CD14-positive monocyte (primary cell): ENCODE measurements around the gene ARHGAP9. TPM values are rescaled to one million over a fixed set of nuclear protein-coding genes. Genes with fewer than 3 reads are reported as not detected.

ENCODE experiments used
- DNase-seq, 3 donors: peaks; one replicate each; pipeline ENCODE4 v3.0.0-alpha.2; 2011 to 2022
- H2AFZ ChIP-seq: 2 replicates; pipeline ENCODE4 v1.6.0; 2012; ENCODE audit warnings: mild to moderate bottlenecking, low read depth, low read length, inconsistent platforms; ENCODE audit not compliant: insufficient read depth, poor library complexity, severe bottlenecking
- H3K27ac ChIP-seq, 2 donors: 1 replicate in 1 of 2; 2 replicates in 1 of 2; pipeline ENCODE4 v1.5.1; 2012 to 2013; ENCODE audit warnings: low read length in 2 of 2, control low read depth in 1 of 2, inconsistent platforms in 1 of 2, low read depth in 1 of 2, mild to moderate bottlenecking in 1 of 2
- H3K27me3 ChIP-seq, 2 donors: one replicate each; pipeline versions ENCODE4 v1.6.0 to v1.6.1; 2011 to 2013; ENCODE audit warnings: low read length in 2 of 2; ENCODE audit not compliant: control insufficient read depth in 2 of 2, insufficient read depth in 2 of 2
- H3K36me3 ChIP-seq, 2 donors: replicated peaks in 1 of 2; 1 replicate in 1 of 2; 2 replicates in 1 of 2; pipeline versions ENCODE4 v1.5.1 to v1.6.1; 2012 to 2013; ENCODE audit warnings: low read length in 2 of 2, control low read depth in 1 of 2, inconsistent platforms in 1 of 2, mild to moderate bottlenecking in 1 of 2; ENCODE audit not compliant: insufficient read depth in 2 of 2, control insufficient read depth in 1 of 2
- H3K4me1 ChIP-seq, 2 donors: 1 replicate in 1 of 2; 2 replicates in 1 of 2; pipeline versions ENCODE4 v1.5.1 to v1.6.1; 2012 to 2013; ENCODE audit warnings: low read length in 2 of 2, control low read depth in 1 of 2, inconsistent platforms in 1 of 2, mild to moderate bottlenecking in 1 of 2, moderate library complexity in 1 of 2; ENCODE audit not compliant: insufficient read depth in 2 of 2, control insufficient read depth in 1 of 2
- H3K4me2 ChIP-seq: replicated peaks from 2 replicates; pipeline ENCODE3; 2012; ENCODE audit warnings: low read length, moderate library complexity, mild to moderate bottlenecking; ENCODE audit not compliant: poor library complexity, severe bottlenecking; ENCODE audit errors: extremely low read depth
- H3K4me3 ChIP-seq, 3 experiments: fragments of 200-600 bp in 1 of 3; sonication (generic) in 1 of 3; replicated peaks in 1 of 3; 1 replicate in 2 of 3; 2 replicates in 1 of 3; pipeline ENCODE4 v1.5.1; 2011 to 2013; ENCODE audit warnings: low read length in 3 of 3, mild to moderate bottlenecking in 3 of 3, control low read depth in 2 of 3, low read depth in 2 of 3, inconsistent platforms in 1 of 3, moderate library complexity in 1 of 3
- H3K79me2 ChIP-seq: 2 replicates; pipeline ENCODE4 v1.6.0; 2012; ENCODE audit warnings: mild to moderate bottlenecking, control low read depth, inconsistent platforms, low read length, moderate library complexity; ENCODE audit not compliant: insufficient read depth
- H3K9ac ChIP-seq: 2 replicates; pipeline ENCODE4 v1.6.0; 2017; ENCODE audit warnings: low read length, mild to moderate bottlenecking; ENCODE audit not compliant: insufficient read depth, poor library complexity, severe bottlenecking
- H3K9me3 ChIP-seq, 2 donors: replicated peaks in 1 of 2; 1 replicate in 1 of 2; 2 replicates in 1 of 2; pipeline versions ENCODE4 v1.5.1 to v1.6.1; 2012 to 2013; ENCODE audit warnings: low read length in 2 of 2, control low read depth in 1 of 2; ENCODE audit not compliant: control insufficient read depth in 1 of 2, insufficient read depth in 1 of 2
- H4K20me1 ChIP-seq: 2 replicates; pipeline ENCODE4 v1.6.0; 2012; ENCODE audit warnings: mild to moderate bottlenecking, low read length, control low read depth, moderate library complexity; ENCODE audit not compliant: insufficient read depth
- H3K27ac Mint-ChIP-seq, 7 donors: one replicate each; pipeline ENCODE4 v1.8.0; 2020; ENCODE audit warnings: mild to moderate bottlenecking in 7 of 7, mixed read lengths in 7 of 7, moderate library complexity in 6 of 7, inconsistent platforms in 2 of 7
- H3K27me3 Mint-ChIP-seq, 3 donors: one replicate each; pipeline ENCODE4 v1.8.0; 2021 to 2022; ENCODE audit warnings: low read depth in 3 of 3, mild to moderate bottlenecking in 3 of 3, mixed read lengths in 3 of 3, moderate library complexity in 3 of 3, inconsistent platforms in 1 of 3
- H3K36me3 Mint-ChIP-seq, 2 donors: one replicate each; pipeline ENCODE4 v1.8.0; 2020; ENCODE audit warnings: mixed read lengths in 2 of 2, inconsistent platforms in 1 of 2, mild to moderate bottlenecking in 1 of 2
- H3K4me1 Mint-ChIP-seq: one replicate; pipeline ENCODE4 v1.8.0; 2020; ENCODE audit warnings: mild to moderate bottlenecking, mixed read lengths
- H3K4me3 Mint-ChIP-seq, 2 donors: one replicate each; pipeline ENCODE4 v1.8.0; 2020; ENCODE audit warnings: mild to moderate bottlenecking in 2 of 2, mixed read lengths in 2 of 2, moderate library complexity in 1 of 2
- H3K9me3 Mint-ChIP-seq, 7 donors: one replicate each; pipeline ENCODE4 v1.8.0; 2020 to 2022; ENCODE audit warnings: mixed read lengths in 7 of 7, mild to moderate bottlenecking in 6 of 7, moderate library complexity in 6 of 7, inconsistent platforms in 2 of 7
- WGBS: methylation state at CpG from one replicate; pipeline ENCODE4 v1.1.5; 2013; ENCODE audit warnings: missing lambda C conversion rate; ENCODE audit not compliant: insufficient coverage; 5-methylcytosine and 5-hydroxymethylcytosine counted together
- intact Hi-C, 2 donors: fragments of 100-400 bp; cut with micrococcal nuclease; formaldehyde crosslinking; loops; one replicate each; pipeline versions ENCODE4 v1.15.0 to v1.15.1; 2023
- polyA plus RNA-seq, 3 donors: library from polyadenylated mRNA; depleted of rRNA in 1 of 3; unstranded in 2 of 3; stranded (reverse) in 1 of 3; fragments of 300-500 nt in 2 of 3; fragments of >200 nt in 1 of 3; fragmentation: Illumina TruSeq in 2 of 3; gene quantifications; 1 replicate in 2 of 3; 2 replicates in 1 of 3; pipeline ENCODE4 v1.2.3, GENCODE V29; 2012 to 2021
- TF ChIP-seq, protein P1 (sequence below): fragments of 200-600 bp; IDR thresholded peaks from one replicate; pipeline ENCODE4 v1.8.0; 2022; ENCODE audit warnings: antibody characterized with exemption, mild to moderate bottlenecking

Gene ARHGAP9
- polyA plus RNA-seq, 3 donors: 211 to 581 (median 213) TPM

DNA sequence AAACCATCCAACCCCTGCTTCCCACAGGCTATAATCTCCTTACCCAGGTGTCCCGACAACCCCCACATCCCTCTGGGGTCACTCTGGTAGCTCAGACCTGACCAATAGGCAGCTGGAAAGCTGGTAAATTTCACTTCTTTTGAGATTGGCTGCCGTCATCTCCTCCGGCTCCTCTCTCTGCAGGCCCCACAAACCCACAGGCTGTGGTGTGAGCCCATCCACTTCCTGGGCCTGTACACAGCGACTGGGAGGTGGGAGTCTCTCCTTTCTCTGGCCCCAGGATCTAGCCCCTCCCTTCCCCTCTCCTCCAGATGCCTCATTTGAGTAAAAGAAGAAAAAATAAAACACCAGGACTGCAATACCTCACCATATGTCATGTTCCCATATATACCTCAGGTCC is 44.4 kb downstream of the ARHGAP9 start:
- H3K9ac ChIP-seq: no peak overlapping the region
- no peak for DNase-seq
- H3K36me3 Mint-ChIP-seq: no peaks in the 10 kb centered on the region
- H3K27ac ChIP-seq: no peak overlapping the region
- intact Hi-C loops: no loop called here
- no peak overlapping the region for H3K4me2 ChIP-seq
- no peak overlapping the region for H3K4me3 Mint-ChIP-seq
- H3K27ac Mint-ChIP-seq: peak overlapping the region in 3 of 7 donors; percentile 43 to 81 (median 72)
- peaks cover 2 to 6% (median 4%) of the 10 kb centered on the region in 7 donors for H3K9me3 Mint-ChIP-seq
- peaks cover under 1% of the 10 kb centered on the region for H3K79me2 ChIP-seq
- H3K27me3 Mint-ChIP-seq: no peaks in the 10 kb centered on the region
- H3K36me3 ChIP-seq: no peaks in the 10 kb centered on the region
- TF ChIP-seq, protein P1, sequence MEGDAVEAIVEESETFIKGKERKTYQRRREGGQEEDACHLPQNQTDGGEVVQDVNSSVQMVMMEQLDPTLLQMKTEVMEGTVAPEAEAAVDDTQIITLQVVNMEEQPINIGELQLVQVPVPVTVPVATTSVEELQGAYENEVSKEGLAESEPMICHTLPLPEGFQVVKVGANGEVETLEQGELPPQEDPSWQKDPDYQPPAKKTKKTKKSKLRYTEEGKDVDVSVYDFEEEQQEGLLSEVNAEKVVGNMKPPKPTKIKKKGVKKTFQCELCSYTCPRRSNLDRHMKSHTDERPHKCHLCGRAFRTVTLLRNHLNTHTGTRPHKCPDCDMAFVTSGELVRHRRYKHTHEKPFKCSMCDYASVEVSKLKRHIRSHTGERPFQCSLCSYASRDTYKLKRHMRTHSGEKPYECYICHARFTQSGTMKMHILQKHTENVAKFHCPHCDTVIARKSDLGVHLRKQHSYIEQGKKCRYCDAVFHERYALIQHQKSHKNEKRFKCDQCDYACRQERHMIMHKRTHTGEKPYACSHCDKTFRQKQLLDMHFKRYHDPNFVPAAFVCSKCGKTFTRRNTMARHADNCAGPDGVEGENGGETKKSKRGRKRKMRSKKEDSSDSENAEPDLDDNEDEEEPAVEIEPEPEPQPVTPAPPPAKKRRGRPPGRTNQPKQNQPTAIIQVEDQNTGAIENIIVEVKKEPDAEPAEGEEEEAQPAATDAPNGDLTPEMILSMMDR: no peak
- H2AFZ ChIP-seq: peak overlapping the region; percentile 91
- 33% methylated on average over 1 of the region's 4 CpGs for WGBS
- H4K20me1 ChIP-seq: no peaks in the 10 kb centered on the region
- H3K4me1 ChIP-seq: peaks cover 4 to 9% of the 10 kb centered on the region in 2 donors
- no peak overlapping the region for H3K4me3 ChIP-seq
- no peaks in the 10 kb centered on the region for H3K27me3 ChIP-seq
- peaks cover 13% of the 10 kb centered on the region for H3K4me1 Mint-ChIP-seq
- no peaks in the 10 kb centered on the region for H3K9me3 ChIP-seq

DNA sequence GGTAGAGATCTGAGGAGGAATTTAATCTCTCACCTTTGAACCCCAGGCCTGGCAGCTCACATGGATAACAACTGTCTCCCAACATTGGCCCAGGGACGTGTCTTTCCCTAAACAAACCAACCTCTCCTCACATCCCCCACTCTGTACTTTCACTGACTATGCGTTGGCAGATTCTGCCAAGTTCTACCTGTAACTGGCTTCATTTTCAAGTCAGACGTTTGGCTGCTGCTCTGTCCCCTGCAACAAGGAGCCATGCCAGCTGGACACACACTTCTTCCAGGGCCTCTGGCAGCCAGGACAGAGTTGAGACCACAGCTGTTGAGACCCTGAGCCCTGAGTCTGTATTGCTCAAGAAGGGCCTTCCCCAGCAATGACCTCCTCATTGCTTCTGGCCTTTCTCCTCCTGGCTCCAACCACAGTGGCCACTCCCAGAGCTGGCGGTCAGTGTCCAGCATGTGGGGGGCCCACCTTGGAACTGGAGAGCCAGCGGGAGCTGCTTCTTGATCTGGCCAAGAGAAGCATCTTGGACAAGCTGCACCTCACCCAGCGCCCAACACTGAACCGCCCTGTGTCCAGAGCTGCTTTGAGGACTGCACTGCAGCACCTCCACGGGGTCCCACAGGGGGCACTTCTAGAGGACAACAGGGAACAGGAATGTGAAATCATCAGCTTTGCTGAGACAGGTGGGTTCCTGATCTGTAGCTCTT is 45.0 kb downstream of the ARHGAP9 start, which contains the start of gene INHBC:
Gene INHBC (plus strand): TSS at position 268 of the 707 bp plus-strand sequence. CDS start 103 bp downstream, at position 371.
- Mint-ChIP-seq H3K4me1 (peaks cover 16% of the 10 kb centered on the region), H3K4me3 (no peak within 1 kb of the TSS), H3K9me3 (peaks cover 2 to 6% (median 4%) of the 10 kb centered on the region in 7 donors), H3K27me3 (no peaks in the 10 kb centered on the region), H3K27ac (peak within 1 kb of the TSS in 3 of 7 donors; percentile 43 to 81 (median 72)), H3K36me3 (no peaks in the 10 kb centered on the region)
- H3K36me3 ChIP-seq: no peaks in the 10 kb centered on the region
- H4K20me1 ChIP-seq: no peaks in the 10 kb centered on the region
- no peaks in the 10 kb centered on the region for H3K9me3 ChIP-seq
- WGBS: 88% methylated on average over 8 of the region's 8 CpGs
- intact Hi-C loops: no loop called here
- H2AFZ ChIP-seq: peak within 1 kb of the TSS; percentile 91
- H3K9ac ChIP-seq: no peak within 1 kb of the TSS
- TF ChIP-seq, protein P1: no peak
- H3K79me2 ChIP-seq: peaks cover 7% of the 10 kb centered on the region
- no peak within 1 kb of the TSS for H3K27ac ChIP-seq
- H3K4me2 ChIP-seq: no peak within 1 kb of the TSS
- no peak for DNase-seq
- no peak within 1 kb of the TSS for H3K4me3 ChIP-seq
- no peaks in the 10 kb centered on the region for H3K27me3 ChIP-seq
- peaks cover 8 to 13% of the 10 kb centered on the region in 2 donors for H3K4me1 ChIP-seq
